HepG2 (cell line): ENCODE results near the gene PDZD2.

ENCODE experiments used
- EZH2 ChIP-seq: conservative IDR thresholded peaks from 2 replicates; pipeline ENCODE4 v1.6.1; 2012; ENCODE audit warnings: mild to moderate bottlenecking, low read depth, low read length, moderate library complexity
- GABPA ChIP-seq, 2 experiments: IDR thresholded peaks; 2 replicates each; pipeline ENCODE4 v1.6.1; 2011 to 2016; ENCODE audit warnings: low read depth in 2 of 2, low read length in 1 of 2, missing biosample characterization in 1 of 2, missing genetic modification characterization in 1 of 2
- NFIC ChIP-seq: IDR thresholded peaks from 2 replicates; pipeline ENCODE4 v1.6.1; 2012; ENCODE audit warnings: mild to moderate bottlenecking, low read length, inconsistent platforms
- SIN3A ChIP-seq: IDR thresholded peaks from 2 replicates; pipeline ENCODE4 v1.6.1; 2011; ENCODE audit warnings: low read depth, mild to moderate bottlenecking, control low read depth, low read length, borderline replicate concordance
- THYN1 ChIP-seq: sonication (generic); formaldehyde crosslinking; IDR thresholded peaks from 2 replicates; pipeline ENCODE4 v1.8.1; 2023; ENCODE audit warnings: low read depth, mild to moderate bottlenecking, moderate library complexity, missing genetic modification reagents, borderline replicate concordance
- ZBTB1 ChIP-seq: sonication (generic); formaldehyde crosslinking; IDR thresholded peaks from 2 replicates; pipeline ENCODE4 v1.4.0; 2020; ENCODE audit warnings: missing genetic modification reagents, borderline replicate concordance
- ZFP36 ChIP-seq: fragments of 150-350 bp; IDR thresholded peaks from 2 replicates; pipeline ENCODE4 v1.6.1; 2018; ENCODE audit warnings: borderline replicate concordance, low read length, low read depth; ENCODE audit not compliant: partially characterized antibody
- TF ChIP-seq, protein P1 (sequence below): sonication (generic); formaldehyde crosslinking; IDR thresholded peaks from 2 replicates; pipeline ENCODE4 v1.5.0; 2020; ENCODE audit warnings: mild to moderate bottlenecking, missing genetic modification reagents, moderate library complexity
- TF ChIP-seq, protein P2 (sequence below): IDR thresholded peaks from 2 replicates; pipeline ENCODE4 v1.6.1; 2016
- TF ChIP-seq, protein P3 (sequence below): sonication (generic); formaldehyde crosslinking; IDR thresholded peaks from 2 replicates; pipeline ENCODE4 v1.4.0; 2020; ENCODE audit warnings: missing genetic modification reagents

DNA sequence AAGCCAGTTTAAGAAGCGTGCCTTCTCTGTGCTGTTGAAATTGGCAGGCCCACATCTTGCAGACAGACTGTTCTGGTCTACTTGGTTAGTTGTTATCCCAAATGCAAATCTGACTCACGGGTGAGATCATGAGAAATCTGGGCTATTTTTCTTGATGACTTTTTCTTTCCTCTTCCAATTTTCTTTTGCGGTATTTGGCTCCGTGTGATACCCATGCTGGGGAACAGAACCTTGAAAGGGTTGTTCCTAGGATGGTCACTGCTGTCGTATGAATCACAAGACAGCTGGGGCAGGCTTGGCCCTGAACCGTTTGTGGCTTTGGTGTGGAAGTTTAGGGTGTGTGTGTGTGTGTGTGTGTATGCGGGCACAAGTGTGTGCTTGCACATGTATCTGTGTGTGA is 24.6 kb downstream of the PDZD2 start:
- TF ChIP-seq, protein P1, sequence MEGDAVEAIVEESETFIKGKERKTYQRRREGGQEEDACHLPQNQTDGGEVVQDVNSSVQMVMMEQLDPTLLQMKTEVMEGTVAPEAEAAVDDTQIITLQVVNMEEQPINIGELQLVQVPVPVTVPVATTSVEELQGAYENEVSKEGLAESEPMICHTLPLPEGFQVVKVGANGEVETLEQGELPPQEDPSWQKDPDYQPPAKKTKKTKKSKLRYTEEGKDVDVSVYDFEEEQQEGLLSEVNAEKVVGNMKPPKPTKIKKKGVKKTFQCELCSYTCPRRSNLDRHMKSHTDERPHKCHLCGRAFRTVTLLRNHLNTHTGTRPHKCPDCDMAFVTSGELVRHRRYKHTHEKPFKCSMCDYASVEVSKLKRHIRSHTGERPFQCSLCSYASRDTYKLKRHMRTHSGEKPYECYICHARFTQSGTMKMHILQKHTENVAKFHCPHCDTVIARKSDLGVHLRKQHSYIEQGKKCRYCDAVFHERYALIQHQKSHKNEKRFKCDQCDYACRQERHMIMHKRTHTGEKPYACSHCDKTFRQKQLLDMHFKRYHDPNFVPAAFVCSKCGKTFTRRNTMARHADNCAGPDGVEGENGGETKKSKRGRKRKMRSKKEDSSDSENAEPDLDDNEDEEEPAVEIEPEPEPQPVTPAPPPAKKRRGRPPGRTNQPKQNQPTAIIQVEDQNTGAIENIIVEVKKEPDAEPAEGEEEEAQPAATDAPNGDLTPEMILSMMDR: no peak
- no peak for TF ChIP-seq EZH2
- TF ChIP-seq, protein P2, sequence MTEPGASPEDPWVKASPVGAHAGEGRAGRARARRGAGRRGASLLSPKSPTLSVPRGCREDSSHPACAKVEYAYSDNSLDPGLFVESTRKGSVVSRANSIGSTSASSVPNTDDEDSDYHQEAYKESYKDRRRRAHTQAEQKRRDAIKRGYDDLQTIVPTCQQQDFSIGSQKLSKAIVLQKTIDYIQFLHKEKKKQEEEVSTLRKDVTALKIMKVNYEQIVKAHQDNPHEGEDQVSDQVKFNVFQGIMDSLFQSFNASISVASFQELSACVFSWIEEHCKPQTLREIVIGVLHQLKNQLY (CRISPR knock-in tag): no peak
- no peak for TF ChIP-seq THYN1 (CRISPR knock-in tag)
- TF ChIP-seq GABPA (IDR thresholded peaks at IDR 0.05; ENCODE audit: low read depth, low read length): no peak
- TF ChIP-seq GABPA (CRISPR knock-in tag; IDR thresholded peaks at IDR 0.05; ENCODE audit: low read depth): no peak
- TF ChIP-seq SIN3A: no peak
- TF ChIP-seq ZBTB1 (CRISPR knock-in tag): no peak
- TF ChIP-seq, protein P3, sequence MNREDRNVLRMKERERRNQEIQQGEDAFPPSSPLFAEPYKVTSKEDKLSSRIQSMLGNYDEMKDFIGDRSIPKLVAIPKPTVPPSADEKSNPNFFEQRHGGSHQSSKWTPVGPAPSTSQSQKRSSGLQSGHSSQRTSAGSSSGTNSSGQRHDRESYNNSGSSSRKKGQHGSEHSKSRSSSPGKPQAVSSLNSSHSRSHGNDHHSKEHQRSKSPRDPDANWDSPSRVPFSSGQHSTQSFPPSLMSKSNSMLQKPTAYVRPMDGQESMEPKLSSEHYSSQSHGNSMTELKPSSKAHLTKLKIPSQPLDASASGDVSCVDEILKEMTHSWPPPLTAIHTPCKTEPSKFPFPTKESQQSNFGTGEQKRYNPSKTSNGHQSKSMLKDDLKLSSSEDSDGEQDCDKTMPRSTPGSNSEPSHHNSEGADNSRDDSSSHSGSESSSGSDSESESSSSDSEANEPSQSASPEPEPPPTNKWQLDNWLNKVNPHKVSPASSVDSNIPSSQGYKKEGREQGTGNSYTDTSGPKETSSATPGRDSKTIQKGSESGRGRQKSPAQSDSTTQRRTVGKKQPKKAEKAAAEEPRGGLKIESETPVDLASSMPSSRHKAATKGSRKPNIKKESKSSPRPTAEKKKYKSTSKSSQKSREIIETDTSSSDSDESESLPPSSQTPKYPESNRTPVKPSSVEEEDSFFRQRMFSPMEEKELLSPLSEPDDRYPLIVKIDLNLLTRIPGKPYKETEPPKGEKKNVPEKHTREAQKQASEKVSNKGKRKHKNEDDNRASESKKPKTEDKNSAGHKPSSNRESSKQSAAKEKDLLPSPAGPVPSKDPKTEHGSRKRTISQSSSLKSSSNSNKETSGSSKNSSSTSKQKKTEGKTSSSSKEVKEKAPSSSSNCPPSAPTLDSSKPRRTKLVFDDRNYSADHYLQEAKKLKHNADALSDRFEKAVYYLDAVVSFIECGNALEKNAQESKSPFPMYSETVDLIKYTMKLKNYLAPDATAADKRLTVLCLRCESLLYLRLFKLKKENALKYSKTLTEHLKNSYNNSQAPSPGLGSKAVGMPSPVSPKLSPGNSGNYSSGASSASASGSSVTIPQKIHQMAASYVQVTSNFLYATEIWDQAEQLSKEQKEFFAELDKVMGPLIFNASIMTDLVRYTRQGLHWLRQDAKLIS (CRISPR knock-in tag): no peak
- no peak for TF ChIP-seq ZFP36
- TF ChIP-seq NFIC: no peak
